HG02642 (cell line): Measurements from ENCODE around the gene GPR108.

Source experiments
- ATAC-seq: cut with Tn5 transposase; IDR thresholded peaks from one replicate; pipeline ENCODE4 v1.9.1; 2021; ENCODE audit warnings: mild to moderate bottlenecking; ENCODE audit not compliant: unreplicated experiment, poor library complexity

GPR108 gene

DNA sequence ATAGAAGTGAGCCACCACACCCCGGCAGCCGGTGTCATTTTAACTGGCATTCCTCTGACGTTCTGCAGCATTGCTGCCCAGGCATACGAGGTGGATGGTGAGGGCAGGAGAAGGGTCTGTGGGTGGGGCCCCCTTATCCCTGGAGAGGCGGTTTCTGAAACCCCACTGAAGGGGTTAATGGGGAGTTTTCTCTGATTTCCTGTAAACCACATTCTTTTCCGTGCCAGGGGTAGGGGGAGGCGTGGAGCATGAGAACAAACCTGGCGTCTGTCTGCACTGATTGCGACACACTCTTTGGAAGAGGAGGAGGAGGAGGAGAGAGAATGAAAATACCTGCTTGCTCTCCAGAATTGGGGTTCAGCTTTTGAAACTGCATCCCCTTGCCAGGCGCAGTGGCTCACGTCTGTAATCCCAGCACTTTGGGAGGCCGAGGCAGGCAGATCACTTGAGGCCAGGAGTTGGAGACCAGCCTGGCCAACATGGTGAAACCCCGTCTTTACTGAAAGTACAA, 14.2 kb downstream of the GPR108 start:
- ATAC-seq: no peak

DNA sequence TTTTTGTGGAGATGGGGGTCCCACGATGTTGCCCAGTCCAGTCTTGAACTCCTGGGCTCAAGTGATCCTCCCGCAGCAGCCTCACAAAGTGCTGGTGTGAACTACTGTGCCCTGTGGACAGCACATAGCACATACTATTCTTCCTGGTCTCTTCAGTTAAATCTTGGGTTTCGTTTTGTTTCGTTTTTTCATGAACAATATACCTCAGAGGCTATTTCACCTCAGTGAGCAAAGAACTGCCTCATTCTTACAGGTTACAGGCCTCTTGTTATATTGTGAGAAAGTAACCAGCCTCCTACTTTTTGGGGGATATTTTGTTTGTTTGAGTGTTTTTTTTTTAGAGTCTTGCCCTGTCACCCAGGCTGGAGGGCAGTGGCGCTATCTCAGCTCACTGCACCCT, 15.6 kb downstream of the GPR108 start:
- ATAC-seq: no peak

DNA sequence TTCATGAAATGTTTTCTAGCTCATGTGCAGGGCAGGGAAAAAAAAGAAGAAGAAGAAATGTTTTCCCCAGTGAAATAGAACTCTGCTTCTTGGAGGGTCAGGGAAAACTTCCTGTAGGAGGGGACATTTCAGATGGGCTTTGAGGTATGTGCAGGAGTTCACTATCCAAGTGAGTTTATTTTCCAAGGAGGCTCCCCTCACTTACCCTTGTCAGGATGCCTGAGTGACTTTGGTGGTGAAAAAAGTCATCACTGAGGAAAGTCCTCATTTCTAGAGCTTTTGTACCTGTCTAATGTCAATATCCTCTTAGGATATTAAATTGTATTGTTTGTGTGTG, 16.3 kb downstream of the GPR108 start:
- ATAC-seq: no peak

GRCh38 chr19:6720369-6721137, 16.8 kb downstream of the GPR108 start, which contains the start of gene C3:
Gene C3, minus strand, starts transcription at chr19:6720650. Its CDS starts 61 bp downstream, at chr19:6720589.
- ATAC-seq: no peak

DNA sequence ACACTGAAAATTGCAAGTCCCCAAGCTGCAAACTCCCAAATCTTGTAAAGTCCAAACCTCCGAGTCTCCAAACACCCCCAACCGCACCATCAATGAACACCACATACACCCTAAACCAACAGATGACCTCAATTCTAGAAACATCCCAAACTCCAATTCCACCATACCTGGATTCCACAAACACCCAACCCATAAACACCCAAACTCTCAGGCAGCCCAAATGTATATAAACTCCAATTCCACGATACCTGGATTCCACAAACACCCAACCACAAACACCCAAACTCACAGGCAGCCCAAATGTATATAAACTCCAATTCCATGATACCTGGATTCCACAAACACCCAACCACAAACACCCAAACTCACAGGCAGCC, 17.4 kb downstream of the GPR108 start:
- ATAC-seq: no peak

GRCh38 chr19:6719540-6719861, 17.9 kb downstream of the GPR108 start:
- no peak for ATAC-seq

DNA sequence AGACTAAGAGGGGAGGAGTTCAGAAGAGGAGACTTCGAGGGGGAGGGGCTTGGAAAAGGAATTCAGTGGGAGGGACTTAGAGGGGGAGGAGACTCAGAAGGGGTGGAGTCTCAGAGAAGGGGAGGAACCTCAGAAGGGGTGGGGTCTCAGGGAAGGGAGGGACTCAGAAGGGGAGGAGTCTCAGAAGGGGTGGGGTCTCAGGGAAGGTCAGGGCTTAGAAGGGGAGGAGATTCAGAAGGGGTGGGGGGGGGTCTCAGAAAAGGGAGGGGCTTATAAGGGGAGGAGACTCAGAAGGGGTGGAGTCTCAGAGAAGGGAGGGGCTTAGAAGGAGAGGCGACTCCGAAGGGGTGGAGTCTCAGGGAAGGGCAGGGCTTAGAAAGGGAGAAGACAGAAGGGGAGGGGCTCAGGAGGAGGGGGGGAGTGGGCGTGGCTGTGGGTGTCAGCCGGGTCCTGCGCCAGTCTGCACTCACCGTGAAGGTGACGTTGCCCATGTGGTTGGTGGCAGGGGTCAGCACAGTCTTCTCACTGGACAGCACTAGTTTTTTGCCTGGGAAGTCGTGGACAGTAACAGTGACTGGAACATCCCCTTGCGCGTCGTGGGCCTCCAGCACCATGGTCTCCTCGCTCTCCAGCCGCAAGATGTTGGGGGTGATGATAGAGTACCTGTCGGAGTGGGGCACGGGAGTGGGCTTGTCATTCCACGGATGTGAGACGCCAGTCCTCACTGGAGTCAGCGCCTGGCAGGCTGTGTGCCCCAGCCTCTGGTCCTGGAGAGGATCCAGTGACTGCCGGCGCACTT, 18.4 kb downstream of the GPR108 start:
- ATAC-seq: no peak

DNA sequence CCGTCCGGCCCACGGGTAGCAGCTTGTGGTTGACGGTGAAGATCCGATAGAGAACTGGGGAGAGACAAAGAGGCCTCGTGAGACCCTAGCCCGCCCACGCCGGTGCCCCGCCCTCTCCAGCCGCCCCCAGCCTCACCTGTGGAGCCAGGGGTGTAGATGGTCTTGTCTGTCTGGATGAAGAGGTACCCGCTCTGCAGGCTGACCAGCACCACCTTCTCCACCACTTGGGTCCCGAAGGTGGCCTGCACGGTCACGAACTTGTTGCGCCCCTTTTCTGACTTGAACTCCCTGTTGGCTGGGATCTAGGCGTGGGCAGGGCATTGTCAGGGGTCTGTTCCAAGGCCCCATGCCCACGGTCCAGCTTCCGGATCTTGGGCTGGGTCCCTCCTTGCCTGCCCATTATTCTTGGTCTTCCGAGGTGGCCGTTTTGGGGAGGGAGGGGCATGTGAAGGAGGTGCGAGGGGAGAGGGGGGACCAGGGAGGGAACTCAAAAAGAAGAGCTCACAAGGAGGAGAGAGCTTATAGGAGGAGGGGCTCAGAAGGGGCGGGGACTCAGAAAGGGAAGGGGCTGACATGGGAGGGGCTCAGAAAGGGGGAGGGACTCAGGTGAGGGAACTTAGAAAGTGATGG, 19.2 kb downstream of the GPR108 start:
- ATAC-seq: no peak

GRCh38 chr19:6717441-6717971, 19.9 kb downstream of the GPR108 start:
- no peak for ATAC-seq

DNA sequence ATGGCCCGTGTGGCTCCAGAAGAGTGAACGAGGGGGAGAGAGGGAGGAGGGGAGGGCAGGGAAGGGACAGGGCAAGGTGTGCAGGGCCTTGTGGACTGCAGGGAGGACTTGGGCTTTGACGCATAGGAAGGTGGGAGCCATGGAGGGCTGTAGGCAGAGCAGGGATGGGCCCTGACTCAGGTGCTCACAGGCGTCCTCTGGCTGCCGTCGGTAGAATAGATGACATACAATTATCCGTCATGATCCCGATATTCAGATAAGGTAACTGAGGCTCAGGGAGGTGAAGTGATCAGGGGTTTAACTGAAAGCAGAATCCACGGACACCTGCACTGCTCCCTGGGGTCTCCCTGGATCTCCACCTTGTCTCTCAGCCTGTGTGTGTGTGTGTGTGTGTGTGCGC, 20.3 kb downstream of the GPR108 start:
- no peak for ATAC-seq

GRCh38 chr19:6716610-6716970, 20.8 kb downstream of the GPR108 start:
- no peak for ATAC-seq

DNA sequence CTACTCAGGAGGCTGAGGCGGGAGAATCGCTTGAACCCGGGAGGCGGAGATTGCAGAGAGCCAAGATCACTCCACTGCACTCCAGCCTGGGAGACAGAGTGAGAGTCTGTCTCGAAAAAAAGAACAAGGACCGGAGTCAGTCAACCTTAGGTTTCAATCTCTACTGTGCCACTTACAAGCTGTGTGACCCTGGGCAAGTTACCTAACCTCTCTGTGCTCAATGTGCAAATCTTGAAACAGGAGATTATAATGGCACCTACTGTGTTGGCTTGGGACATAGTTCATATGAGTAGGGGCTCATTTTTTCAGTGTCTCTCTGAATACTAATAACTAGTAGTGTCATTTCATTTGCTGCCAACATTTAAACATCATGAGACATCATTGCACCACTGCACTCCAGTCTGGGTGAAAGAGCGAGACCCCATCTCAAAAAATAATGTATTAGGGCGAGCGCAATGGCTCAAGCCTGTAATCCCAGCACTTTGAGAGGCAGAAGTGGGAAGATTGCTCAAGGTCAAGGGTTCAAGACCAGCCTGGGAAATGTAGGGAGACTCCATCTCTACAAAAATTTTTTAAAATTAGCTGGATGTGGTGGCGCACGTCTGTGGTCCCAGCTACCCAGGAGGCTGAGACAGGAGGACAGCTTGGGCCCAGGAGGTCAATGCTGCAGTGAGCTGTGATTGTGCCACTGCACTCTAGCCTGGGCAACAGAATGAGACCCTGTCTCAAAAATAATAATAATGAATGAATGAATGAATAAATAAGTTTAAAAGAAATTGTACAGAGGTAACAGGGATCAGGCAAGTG, 22.4 kb downstream of the GPR108 start:
- no peak for ATAC-seq

GRCh38 chr19:6713773-6714692, 23.3 kb downstream of the GPR108 start:
- no peak for ATAC-seq

DNA sequence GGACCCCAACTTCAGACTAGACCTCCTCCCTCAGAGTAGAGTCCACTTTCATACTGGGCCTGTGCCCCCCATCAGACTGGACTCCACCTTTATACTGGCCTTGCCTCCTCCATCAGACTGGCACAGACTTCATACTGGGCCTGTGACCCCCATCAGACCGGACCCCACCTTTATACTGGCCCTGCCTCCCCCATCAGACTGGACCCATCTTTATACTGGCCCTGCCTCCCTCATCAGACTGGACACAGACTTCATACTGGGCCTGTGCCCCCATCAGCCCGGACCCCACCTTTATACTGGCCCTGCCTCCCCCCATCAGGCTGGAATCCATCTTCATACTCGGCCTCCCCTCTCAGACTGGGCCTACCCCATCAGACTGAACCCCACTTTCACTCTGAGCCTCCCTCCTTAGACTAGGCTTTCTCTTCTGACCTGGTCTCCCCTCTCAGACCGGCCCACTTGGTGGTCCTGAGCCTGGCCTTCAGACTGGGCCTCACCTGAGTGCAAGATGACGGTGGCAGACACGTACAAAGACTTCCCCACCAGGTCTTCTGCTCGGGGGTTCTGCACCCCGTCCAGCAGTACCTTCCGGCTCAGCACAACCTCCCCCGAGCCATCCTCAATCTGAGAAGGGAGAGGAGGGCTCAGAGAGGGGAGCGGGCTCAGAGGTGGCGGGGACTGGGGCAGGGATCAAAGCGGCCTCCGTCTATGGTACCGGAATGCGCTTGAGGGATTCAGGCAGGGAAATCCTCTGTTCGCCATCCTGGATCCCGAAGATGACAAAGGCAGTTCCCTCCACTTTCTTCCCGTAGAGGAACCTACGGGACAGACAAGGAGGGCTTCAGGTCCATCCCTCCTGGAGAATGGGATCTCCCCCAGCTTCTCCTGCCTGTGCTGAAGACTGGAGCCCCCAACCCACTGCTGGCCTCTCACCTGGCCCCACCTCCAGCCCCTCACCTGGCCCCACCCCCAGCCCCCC, 24.4 kb downstream of the GPR108 start:
- no peak for ATAC-seq

DNA sequence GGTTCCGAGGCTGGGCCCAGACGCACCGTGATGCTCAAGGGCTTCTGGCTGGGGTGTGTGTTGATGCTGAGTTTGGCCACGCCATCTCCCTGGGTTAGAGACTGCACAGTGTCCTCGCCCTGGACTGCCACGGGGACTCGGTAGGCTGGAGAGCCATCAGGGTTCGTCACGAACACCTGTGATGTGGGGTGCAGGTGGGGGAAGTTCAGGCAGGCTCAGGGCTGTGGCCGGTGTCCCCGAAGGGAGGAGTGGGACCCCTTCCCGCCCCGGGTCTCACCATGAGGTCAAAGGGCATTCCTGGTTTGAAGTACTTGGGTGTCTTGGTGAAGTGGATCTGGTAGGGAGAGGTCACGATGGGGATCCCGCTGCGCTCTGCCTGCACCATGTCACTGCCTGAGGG, 25.1 kb downstream of the GPR108 start:
- ATAC-seq: no peak

DNA sequence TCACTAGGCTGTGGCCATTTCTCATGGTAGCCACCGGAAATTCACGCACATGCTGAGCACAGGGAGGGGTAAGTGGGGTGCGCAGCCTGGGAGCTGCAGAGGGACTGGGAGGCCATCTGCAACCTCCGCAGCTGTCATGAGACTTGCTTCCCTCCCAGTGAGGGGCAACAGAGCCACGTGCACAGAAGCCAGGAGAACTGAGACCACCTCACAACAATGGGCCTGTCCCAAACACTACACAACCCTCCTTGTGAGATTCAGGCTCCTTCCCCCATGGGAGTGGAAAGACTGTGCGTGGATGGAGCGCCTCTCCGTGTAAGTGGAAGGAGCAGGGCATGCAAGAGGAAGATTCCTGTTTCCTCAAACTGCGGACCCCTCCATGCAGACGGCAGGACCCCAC, 25.8 kb downstream of the GPR108 start:
- no peak for ATAC-seq

- ATAC-seq: no peak
Measured at GRCh38 chr19:6711078-6711361, 26.4 kb downstream of the GPR108 start.

DNA sequence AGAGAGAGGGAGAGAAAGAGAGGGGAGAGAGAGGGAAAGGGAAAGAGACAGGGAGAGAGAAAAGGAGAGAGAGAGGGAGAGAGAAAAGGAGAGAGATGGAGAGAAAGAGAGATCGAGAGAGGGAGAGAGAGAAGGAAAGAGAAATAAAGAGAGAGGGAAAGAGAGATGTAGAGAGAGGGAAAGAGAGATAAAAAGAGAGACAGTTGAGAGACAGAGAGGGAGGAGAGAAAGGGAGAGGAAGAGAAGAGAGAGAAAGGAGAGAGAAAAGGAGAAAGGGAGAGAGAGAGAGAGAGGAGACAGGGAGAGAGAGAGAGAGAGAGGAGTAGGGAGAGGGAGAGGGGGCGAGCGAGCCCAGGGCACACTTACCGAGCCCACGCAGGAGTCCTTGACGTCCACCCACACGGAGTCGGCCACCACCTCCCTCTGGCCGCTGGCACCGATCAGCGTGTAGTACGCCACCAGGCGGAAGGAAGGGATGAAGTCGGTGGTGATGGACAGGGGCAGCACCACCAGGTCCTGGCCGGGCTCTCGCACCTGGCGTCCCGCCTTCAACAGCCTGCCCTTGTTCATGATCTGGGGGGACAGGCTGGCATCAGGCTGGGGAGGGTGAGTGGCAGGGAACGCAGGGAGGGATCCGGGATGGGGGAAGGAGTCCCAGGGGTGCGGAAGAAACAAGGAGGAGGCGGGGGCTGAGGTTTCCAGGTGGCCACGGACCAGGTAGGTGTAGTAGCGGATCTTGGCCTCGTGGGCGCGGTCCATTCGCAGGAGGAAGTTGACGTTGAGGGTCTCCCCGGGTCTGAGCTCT, 26.9 kb downstream of the GPR108 start:
- ATAC-seq: no peak
